ENCODE measurements around the gene SELP.
"Not testable (repeated sequence)": the region's sequence is repeated elsewhere in the genome, so short reads cannot be mapped to it uniquely, and the experiment has no call there.

The SELP gene

DNA sequence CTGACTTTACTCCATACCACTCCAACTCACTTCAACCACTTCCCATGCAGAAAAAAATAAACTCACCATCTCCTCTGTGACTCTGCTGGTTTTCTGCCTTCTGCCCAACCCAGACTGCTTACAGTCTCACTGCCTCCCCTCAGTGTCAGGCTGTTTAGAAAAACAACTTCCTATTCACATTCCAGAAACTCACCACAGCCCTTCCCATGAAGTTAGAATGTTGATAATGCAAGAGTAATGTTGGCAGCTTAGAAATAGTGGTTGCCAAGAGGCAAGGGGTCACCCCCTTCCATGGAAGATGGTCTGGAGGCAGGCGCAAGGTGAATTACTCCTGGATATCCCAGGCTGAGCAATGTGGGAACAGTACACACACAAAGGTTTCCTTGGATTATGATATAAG lies at the start of gene SELP:
Gene SELP (minus strand): TSS at position 119 of the 400 bp plus-strand sequence. CDS start 50 bp downstream, at position 69.
- DNase-seq = no peak

DNA sequence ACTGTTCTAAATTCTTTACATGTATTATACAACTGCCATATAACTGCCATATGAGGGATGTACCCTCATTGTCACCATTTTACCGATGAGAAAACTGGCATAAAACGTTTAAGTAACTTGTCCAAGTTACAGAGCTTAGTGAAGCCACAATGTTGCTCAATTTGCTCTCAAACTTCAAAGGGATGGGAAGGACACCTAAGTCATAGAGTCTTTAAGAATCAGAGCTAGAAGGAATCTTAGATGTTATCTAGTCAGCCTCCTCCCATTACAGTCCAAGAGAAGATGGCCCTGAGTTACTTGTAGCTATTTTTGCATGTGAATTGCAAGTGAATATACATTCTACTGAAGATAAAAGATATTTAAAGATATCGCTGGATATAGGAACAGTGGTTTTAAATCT lies 49.8 kb upstream of the SELP start:
- no peak for DNase-seq

DNA sequence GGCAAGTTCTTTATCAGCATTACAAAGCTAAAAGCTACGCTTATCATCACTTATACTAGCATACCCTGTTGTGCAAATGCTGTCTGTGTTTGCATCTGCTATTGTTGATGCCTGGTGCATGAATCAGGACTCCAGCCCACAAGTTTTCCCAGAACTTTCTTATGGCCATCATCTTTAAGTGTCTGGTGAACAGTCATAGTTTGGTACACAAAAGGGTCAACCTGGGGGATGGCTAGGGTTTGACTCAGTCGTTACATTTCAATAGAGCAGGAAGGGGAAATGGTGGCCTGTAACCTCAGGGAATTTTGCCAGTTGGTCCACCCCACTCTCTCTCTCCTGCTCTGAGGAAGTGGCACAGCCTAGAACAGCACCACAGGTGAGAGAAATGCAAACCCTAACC lies 46.1 kb upstream of the SELP start:
- DNase-seq = no peak

DNA sequence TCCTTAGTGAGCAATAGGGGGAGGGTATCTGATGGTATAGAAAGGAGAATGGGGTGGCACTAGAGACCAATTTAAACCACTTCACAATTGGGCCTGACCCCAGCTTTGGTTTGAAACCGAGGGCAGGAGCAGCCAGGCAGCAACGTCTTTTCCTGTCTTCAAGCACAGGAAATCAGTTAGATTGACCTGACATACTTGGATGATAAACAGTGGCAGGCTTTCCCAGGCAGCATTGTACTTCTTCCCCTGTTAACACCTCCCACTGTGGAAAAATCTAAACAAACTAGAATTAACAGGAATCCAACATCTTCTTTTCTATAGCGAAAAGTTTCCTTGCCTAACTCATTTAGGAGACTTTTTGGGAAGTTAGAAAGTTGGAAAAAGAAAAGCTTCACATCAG lies 40.9 kb upstream of the SELP start:
- no peak for DNase-seq

DNA sequence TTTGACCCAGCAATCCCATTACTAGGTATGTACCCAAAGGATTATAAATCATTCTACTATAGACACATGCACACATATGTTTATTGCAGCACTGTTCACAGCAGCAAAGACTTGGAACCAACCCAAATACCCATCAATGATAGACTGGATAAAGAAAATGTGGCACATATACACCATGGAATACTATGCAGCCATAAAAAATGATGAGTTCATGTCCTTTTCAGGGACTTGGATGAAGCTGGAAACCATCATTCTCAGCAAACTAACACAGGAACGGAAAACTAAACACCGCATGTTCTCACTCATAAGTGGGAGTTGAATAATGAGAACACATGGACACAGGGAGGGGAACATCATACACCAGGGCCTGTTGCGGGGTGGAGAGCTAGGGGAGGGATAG lies 40.3 kb upstream of the SELP start:
- DNase-seq = not testable (repeated sequence)

DNA sequence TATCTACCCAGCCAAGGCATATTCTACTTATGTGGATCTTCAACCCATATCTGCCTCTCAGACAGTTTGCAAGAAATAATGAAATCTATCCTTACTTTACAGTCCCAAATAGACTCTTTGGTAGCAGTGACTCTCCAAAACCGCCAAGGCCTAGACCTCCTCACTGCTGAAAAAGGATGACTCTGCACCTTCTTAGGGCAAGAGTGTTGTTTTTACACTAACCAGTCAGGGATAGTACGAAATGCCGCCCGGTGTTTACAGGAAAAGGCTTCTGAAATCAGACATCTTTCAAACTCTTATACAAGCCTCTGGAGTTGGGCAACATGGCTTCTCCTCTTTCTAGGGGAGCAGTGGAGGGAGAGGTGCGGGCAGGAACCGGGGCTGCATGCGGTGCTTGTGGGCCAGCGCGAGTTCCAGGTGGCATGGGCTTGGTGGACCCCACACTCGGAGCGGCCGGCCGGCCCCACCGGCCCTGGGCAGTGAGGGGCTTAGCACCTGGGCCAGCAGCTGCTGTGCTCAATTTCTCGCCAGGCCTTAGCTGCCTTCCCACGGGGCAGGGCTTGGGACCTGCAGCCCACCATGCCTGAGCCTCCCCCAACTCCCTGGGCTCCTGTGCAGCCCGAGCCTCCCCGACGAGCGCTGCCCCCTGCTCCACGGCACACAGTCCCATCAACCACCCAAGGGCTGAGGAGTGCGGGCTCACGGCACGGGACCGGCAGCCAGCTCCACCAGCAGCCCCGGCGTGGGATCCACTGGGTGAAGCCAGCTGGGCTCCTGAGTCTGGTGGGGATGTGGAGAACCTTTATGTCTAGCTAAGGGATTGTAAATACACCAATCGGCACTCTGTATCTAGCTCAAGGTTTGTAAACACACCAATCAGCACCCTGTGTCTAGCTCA lies 38.0 kb upstream of the SELP start:
- peak; percentile 42 for DNase-seq

DNA sequence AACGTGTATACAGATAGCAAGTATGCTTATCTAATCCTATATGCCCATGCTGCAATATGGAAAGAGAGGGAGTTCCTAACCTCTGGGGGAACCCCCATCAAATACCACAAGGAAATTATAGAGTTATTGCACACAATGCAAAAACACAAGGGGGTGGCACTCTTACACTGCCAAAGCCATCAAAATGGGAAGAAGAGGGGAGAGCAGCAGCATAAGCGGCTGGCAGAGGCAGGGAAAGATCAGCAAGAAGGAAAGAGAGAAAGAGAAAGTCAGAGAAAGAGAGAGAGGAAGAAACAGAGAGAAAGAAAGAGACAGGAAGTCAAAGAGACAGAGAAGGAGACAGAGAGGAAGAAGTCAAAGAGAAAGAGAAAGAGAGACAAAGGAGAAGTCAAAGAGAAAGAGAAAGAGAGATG lies 37.3 kb upstream of the SELP start:
- DNase-seq = not testable (repeated sequence)

DNA sequence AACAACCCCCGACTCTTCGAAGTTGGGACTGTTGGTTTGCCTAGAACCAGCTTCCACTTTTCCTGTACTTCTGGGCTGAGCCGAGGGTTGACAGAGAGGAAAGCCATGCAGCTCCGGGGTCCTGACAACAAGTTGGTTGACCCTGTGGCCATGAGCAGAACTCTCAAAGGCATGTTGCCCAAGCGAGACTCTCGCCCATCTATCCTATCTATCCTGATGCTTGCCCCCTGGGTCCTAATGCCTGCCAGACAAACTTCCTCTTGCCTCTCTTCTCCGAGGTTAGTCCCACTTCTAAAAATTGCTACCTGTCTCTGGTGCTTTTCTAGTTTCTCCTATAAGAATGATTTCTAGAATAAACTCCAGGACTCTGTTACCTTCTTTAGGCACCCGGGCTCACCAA lies 32.8 kb upstream of the SELP start:
- DNase-seq = not testable (repeated sequence)

DNA sequence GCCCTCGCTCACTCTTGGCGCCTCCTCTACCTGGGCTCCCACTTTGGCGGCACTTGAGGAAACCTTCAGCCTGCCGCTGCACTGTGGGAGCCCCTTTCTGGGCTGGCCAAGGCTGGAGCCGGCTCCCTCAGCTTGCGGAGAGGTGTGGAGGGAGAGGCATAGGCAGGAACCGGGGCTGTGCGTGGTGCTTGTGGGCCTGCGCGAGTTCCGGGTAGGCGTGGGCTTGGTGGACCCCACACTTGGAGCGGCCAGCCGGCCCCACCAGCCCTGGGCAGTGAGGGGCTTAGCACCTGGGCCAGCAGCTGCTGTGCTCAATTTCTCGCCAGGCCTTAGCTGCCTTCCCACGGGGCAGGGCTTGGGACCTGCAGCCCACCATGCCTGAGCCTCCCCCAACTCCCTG lies 31.1 kb upstream of the SELP start:
- DNase-seq = not testable (repeated sequence)

DNA sequence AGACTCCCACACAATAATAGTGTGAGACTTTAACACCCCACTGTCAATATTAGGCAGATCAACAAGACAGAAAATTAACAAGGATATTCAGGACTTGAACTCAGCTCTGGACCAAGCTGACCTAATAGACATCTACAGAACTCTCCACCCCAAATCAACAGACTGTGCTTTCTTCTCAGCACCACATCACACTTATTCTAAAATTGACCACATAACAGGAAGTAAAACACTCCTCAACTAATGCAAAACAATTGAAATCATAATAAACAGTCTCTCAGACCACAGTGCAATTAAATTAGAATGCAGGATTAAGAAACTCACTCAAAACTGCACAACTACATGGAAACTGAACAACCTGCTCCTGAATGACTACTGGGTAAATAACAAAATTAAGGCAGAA lies 28.9 kb upstream of the SELP start:
- peak; percentile 51 for DNase-seq

DNA sequence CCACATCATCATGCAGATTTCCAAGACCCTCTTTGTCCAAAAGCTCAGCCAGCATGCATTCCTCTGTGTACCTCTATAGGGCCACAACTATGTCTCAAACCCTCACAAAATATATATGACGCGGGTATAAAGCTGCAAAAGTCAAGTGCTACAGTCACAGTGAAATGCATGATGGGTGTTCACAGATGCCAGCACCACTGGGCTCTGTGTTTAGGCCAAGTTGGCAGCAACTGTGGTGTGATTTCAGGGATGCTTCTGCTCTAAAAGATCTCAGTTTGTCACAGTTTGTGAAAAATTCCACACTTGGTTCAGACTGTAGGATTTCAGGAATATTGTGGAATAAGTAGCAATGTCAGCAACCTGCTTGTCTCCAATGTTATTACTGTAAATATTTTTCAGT lies 23.9 kb upstream of the SELP start:
- no peak for DNase-seq

DNA sequence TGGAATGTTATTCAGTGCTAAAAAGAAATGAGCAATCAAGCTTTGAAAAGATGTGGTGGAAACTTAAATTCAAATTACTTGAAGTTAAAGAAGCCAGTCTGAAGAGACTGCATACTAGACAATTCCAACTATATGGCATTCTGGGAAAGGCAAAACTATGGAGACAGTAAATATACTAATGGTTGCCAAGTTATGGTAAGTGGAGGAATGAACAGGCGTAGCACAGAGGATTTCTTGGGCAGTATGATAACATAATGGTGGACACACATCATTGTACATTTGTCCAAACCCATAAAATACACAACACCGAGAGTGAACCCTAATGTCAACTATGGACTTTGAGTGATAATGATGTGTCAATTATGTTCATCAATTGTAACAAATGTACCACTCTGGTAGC lies 21.1 kb upstream of the SELP start:
- no peak for DNase-seq

DNA sequence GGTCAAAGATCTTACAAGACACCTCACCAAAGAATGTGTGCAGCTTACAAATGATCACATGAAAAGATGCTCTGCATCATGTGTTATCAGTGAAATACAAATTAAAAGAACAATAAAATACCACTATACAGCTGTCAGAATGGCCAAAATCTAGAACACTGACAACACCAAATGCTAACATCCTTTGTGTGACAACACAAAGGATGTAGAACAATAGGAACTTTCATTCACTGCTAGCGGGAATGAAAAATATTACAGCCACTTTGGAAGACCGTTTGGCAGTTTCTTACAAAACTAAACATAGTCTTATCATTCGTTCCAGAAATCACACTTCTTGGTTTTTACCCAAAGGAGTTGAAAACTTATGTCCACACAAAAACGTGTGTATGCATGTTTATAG lies 20.6 kb upstream of the SELP start:
- no peak for DNase-seq

DNA sequence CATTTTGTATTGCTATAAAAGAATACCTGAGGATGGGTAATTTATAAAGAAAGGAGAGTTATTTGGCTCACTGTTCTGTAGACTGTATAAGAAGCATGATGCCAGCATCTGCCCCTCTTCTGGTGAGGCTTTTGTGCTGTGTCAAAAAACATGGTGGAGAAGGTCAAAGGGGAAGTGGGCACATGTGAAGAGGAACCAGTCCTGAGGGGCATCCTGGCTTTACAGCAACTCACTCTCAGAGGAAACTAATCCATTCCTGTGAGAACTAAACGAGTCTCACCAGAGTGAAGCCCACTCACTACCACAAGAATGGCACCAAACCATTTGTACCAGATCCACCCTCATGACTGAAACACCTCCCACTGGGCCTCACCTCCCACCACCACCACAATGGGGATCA lies 18.8 kb upstream of the SELP start:
- no peak for DNase-seq

DNA sequence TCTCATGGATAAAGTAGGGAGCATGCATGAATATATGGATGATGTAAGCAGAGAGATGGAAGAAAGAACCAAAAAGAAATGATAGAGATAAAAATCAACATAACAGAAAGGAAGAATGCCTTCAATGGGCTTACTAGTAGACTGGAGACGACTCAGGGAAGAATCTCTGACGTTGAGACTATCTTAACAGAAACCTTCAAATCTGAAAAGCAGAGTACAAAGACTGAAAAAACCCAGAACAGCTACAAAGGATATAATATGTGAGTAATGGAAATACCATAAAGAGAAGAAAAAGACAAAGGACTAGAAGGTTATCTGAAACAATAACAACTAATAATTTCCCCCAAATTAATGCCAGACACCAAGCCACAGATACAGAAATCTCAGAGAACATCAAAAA lies 18.3 kb upstream of the SELP start:
- DNase-seq = no peak

DNA sequence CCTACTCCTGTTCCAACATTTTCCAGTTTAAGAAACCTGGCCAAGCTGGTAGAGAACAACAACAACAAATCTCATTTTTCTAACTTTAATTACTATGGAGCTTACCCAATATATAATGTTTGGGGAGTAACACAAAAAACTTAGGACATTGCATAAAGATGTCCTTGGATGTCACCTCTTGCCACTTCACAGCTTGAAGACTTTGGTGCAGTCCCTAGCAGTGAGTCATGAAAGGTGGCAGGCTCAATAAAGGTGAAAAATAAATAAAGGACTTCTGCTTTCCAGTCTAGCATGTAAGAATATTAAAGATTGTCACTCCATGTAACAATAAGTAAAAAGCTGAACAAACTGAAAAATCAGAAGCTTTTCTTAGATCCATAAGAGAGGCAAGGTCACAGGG lies 17.6 kb upstream of the SELP start:
- no peak for DNase-seq

DNA sequence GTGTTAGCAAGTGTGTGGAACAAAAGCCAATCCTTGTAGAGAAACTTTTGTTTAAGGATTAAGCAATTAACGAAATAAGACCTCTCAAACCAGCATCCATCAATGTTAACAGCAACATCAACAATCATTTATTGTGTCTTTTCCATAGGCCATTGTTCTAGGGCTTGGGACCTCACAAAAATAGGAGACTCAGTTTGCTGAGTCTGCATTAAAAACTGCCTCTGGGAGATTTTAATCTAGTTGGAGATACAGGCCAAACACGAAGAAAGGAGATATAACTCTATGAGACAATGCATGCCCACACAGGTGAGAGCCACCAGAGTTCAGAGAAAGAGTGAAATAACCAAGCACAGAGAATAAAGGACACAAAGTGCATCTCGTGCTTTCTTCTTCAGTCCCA lies 14.4 kb upstream of the SELP start:
- no peak for DNase-seq

DNA sequence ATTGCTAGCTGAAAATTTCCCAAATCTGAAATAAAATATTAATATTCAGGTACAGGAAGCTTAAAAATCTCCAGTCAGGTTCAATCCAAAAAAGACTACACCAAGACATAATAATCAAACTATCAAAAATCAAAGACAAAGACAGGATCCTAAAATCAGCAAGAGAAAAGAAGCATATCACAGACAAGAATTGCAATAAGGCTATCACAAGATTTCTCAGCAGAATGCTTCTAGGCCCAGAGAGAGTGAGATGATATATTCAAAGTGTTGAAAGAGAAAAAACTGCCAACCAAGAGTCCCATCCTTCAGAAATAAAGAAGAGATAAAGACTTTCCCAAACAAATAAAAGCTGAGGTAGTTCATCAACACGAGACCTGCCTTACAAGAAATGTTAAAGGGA lies 5.0 kb upstream of the SELP start:
- no peak for DNase-seq

DNA sequence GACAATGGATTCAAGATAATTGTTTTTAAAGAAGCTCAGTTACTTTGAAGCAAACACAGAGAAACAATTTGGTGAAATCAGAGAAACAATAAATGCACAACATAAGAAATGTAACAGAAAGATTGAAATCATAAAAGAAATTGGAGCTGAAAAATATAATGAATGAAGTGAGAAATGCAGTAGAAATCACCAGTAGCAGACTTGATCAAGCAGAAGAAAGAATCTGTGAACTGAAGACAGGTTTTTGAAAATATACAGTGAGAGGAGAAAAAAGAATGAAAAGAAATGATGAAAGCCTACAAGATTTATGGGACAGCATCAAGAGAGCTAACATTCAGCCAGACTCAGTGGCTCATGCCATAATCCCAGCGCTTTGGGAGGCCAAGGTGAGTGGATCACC lies 4.2 kb upstream of the SELP start:
- no peak for DNase-seq

DNA sequence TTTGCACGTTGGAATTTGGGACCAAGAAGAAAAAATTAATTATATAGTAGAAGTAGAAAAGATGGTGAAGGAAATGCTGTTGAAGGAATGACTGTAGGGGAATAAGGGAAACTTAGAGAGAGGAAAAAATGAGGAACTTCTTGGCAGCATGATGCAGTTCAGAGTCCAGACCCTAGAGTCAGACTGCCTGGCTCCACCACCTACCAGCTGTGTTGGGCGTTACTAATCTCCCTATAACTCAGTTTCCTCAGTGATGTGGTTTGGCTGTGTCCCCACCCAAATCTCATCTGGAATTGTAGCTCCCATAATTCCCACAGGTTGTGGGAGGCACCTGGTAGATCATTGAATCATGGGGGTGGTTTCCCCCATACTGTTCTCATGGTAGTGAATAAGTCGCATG lies 1.3 kb upstream of the SELP start:
- no peak for DNase-seq

DNA sequence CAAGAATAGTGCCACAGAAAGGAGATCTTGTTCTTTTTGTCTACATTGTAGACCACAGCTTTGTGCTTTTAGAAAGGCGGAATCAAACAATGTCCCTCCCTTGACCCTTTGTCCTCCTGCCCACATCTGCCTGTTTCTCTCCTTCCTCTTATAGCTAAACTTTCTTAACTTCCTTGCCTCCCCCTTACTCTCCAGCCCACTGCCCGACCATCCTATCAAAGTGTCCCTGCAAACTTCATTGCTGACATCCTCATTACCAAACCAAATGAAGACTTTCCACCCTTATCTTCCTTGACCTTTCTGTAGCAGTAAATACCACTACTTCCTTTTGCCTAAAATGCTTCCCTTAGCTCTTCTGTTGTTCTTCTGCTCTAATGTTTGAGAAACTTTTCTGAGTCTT lies 5.0 kb downstream of the SELP start:
- no peak for DNase-seq

DNA sequence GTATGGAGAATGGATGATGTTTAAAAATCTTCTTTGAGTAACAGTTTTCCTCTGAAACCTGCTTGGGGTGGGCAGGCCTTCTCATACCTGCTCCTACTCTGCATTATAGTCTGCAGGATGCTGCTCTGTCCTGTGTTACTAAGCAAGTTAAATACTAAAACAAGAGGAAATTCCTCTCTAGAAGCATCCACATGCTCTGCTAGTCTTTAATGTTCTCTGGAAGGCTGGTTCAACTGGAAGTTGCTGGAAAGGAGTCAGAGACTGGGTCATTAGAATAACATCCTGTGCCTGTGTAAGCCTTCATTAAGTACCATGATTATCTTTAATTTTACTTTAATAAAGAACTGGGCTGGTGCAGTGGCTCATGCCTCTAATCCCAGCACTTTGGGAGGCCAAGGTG lies 5.8 kb downstream of the SELP start:
- no peak for DNase-seq

DNA sequence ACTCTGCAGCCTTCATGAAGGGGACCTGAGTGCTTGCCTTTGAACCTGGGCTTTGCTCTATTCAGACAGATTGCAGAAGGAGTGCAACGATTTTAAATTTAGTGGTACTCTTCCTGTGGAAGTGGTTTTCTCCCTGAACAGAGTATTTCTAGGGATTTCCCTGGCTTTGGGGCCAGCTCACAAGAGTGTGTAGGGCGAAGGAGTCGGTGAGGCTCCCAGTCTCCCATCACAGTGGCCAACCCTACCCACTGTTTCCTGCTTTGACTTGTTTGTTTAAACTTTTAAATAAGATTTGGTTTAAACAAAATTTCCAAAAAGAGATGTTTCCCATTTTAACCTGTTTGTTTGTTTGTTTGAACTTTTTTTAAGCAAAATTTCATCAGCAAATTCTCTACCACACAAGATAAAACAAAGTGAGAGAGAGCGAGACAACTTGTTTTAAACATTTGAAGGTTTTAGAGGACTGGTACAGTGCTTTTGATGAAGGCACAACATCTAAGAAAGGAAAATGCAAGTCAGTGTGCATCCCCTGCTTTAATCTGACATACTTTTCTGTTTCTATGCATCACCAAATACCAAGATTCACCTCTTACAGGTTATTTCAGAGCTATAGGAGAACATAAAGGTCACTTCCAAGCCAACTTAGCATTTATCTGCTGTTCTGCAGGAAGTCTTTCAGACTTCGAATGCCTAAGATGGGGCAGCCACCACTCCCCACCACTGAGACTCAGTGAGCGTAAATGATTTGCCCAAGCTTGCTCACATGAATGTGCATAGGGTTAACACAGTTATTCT lies 6.6 kb downstream of the SELP start:
- no peak for DNase-seq

DNA sequence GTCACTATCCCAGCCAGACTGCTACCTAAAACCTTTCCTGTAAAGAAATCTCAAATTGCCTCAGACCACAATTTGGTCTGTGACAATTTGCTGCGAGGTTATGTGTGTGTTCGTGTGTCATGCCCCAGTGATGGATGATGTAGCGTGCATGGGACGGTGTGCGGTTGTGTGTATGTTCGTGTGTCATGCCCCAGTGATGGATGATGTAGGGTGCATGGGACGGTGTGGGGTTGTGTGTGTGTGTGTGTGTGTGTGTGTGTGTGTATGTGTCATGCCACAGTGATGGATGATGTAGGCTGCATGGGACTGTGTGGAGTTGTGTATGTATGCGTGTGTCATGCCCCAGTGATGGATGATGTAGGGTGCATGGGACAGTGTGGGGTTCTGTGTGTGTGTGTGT lies 9.4 kb downstream of the SELP start:
- no peak for DNase-seq
